Panc1 (cell line): Measurements from ENCODE around the gene STARD7.

Experiments
- POLR2AphosphoS5 ChIP-seq: IDR thresholded peaks from 2 replicates; pipeline ENCODE4 v1.6.1; 2012; ENCODE audit warnings: mild to moderate bottlenecking, low read depth, low read length, moderate library complexity
- TF ChIP-seq, protein P1 (sequence below): fragments of 450-650 bp; IDR thresholded peaks from 2 replicates; pipeline ENCODE4 v1.5.1; 2017; ENCODE audit warnings: mild to moderate bottlenecking
- TF ChIP-seq, protein P2 (sequence below), 2 experiments: IDR thresholded peaks; 2 replicates each; pipeline ENCODE4 v1.6.1; 2011 to 2012; ENCODE audit warnings: low read depth in 2 of 2, control low read depth in 1 of 2, low read length in 1 of 2, mild to moderate bottlenecking in 1 of 2, moderate library complexity in 1 of 2; ENCODE audit not compliant: insufficient read depth in 1 of 2

DNA sequence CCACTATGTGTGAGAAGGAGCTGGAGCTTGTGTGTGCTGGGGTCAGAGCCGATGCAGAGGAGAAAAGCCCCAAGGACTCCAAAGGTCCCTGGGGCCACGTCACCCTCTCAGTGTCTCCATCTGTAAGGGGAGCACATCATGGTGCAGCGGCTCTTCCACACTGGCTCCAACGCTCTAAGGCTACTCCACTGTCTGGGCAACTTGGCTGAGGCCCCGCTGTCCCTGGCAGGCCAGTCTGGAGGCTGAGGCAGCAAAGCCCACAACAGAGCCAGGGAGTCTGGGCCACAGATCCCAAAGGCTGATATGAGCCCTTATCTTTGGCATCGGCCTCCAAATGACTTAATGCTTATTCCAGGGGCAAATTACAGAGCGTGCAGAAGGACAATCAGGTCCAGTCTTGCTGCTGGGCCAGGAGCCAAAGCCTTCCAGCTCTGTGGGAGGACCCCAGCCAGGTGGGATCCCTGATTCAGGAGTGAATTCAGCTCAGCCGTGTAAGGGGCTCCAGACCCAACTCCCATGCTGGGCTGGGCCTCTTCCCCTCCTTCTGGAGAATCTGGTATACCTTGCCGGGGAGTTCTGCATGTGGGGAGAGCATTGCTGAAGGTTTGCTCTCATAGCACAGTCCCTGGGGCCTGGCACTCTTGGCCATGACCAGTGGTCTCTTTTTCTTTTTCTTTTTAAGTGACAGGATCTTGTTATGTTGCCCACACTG, 61.6 kb downstream of the STARD7 start:
- TF ChIP-seq POLR2AphosphoS5: no peak
- TF ChIP-seq, protein P1, sequence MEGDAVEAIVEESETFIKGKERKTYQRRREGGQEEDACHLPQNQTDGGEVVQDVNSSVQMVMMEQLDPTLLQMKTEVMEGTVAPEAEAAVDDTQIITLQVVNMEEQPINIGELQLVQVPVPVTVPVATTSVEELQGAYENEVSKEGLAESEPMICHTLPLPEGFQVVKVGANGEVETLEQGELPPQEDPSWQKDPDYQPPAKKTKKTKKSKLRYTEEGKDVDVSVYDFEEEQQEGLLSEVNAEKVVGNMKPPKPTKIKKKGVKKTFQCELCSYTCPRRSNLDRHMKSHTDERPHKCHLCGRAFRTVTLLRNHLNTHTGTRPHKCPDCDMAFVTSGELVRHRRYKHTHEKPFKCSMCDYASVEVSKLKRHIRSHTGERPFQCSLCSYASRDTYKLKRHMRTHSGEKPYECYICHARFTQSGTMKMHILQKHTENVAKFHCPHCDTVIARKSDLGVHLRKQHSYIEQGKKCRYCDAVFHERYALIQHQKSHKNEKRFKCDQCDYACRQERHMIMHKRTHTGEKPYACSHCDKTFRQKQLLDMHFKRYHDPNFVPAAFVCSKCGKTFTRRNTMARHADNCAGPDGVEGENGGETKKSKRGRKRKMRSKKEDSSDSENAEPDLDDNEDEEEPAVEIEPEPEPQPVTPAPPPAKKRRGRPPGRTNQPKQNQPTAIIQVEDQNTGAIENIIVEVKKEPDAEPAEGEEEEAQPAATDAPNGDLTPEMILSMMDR: no peak
- TF ChIP-seq, protein P2, sequence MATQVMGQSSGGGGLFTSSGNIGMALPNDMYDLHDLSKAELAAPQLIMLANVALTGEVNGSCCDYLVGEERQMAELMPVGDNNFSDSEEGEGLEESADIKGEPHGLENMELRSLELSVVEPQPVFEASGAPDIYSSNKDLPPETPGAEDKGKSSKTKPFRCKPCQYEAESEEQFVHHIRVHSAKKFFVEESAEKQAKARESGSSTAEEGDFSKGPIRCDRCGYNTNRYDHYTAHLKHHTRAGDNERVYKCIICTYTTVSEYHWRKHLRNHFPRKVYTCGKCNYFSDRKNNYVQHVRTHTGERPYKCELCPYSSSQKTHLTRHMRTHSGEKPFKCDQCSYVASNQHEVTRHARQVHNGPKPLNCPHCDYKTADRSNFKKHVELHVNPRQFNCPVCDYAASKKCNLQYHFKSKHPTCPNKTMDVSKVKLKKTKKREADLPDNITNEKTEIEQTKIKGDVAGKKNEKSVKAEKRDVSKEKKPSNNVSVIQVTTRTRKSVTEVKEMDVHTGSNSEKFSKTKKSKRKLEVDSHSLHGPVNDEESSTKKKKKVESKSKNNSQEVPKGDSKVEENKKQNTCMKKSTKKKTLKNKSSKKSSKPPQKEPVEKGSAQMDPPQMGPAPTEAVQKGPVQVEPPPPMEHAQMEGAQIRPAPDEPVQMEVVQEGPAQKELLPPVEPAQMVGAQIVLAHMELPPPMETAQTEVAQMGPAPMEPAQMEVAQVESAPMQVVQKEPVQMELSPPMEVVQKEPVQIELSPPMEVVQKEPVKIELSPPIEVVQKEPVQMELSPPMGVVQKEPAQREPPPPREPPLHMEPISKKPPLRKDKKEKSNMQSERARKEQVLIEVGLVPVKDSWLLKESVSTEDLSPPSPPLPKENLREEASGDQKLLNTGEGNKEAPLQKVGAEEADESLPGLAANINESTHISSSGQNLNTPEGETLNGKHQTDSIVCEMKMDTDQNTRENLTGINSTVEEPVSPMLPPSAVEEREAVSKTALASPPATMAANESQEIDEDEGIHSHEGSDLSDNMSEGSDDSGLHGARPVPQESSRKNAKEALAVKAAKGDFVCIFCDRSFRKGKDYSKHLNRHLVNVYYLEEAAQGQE (IDR thresholded peaks at IDR 0.05; ENCODE audit: insufficient read depth in 1 of 2, low read depth in 2 of 2, low read length in 1 of 2): no peak
